ENCODE measurements around the gene AHI1. TPM values are rescaled to one million over a fixed set of nuclear protein-coding genes. Genes with fewer than 3 reads are reported as not detected.
A peak's percentile ranks its signal among the peaks of the same experiment; 100 is the strongest.
"Not testable (repeated sequence)": the region's sequence is repeated elsewhere in the genome, so short reads cannot be mapped to it uniquely, and the experiment has no call there.

Gene AHI1
- total and polyA plus RNA-seq, 2 donors (not counting 1 experiment from before 2014, with no cell fraction given), result 14.2 to 22.8 TPM

DNA sequence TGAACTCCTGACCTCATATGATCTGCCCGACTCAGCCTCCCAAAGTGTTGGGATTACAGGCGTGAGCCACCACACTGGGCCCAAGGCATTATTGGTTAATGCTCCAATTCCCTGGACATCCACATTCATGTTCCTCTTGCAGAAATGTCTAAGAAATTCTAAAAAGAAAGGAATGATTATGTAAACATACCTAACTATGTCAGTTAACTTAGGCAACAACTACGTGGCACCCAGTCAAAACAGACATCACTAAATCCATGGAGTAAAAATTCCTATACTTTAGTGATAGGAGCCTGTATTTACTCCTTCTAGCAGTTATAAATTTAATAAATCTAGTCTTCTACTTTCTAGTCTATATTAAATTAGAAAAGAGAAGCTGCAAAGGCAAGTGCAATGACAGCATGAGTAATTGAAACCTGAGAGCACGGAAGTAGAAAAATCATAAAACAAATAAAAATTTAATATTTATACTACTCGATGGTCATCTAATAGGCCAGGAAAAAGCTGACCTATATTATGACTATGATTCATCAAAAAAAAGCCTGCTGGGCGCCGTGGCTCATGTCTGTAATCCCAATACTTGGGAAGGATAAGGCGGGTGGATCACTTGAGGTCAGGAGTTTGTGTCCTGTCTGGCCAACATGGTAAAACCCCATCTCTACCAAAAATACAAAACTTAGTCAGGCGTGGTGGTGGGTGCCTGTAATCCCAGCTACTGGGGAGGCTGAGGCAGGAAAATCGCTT is 4.2 kb downstream of the AHI1 start:
- Histone ChIP-seq H3K27ac (ENCODE audit: insufficient read depth, low read length) (no peak overlapping the region), H3K4me2 (ENCODE audit: extremely low read depth, insufficient read depth, low read length) (no peak overlapping the region)
- TF ChIP-seq, protein P1, sequence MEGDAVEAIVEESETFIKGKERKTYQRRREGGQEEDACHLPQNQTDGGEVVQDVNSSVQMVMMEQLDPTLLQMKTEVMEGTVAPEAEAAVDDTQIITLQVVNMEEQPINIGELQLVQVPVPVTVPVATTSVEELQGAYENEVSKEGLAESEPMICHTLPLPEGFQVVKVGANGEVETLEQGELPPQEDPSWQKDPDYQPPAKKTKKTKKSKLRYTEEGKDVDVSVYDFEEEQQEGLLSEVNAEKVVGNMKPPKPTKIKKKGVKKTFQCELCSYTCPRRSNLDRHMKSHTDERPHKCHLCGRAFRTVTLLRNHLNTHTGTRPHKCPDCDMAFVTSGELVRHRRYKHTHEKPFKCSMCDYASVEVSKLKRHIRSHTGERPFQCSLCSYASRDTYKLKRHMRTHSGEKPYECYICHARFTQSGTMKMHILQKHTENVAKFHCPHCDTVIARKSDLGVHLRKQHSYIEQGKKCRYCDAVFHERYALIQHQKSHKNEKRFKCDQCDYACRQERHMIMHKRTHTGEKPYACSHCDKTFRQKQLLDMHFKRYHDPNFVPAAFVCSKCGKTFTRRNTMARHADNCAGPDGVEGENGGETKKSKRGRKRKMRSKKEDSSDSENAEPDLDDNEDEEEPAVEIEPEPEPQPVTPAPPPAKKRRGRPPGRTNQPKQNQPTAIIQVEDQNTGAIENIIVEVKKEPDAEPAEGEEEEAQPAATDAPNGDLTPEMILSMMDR (conservative IDR thresholded peaks at IDR 0.05 in 1 of 2, IDR thresholded peaks at IDR 0.05 in 1 of 2; ENCODE audit: low read depth in 1 of 2, low read length in 2 of 2), result no peak
- TF ChIP-seq EZH2 (IDR thresholded peaks at IDR 0.05; ENCODE audit: low read length, missing control alignments), result no peak

DNA sequence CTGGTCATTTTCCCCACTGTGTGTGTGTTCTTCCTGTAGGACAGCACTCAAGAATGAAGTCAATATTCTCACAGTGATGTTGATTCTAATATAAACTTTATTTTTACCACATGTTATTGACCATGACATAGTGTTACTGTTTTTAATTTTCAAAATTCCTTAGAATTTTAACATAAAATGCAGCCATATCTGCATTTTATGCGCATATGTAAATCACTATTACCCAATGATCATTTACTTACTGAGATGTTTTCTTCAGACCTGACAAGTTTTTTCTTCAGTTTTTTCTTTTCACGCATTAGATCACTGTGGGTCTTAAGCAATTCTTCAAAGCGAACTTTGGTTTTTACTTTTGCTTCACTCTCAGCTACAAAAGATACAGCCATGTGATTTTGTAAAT is 7.2 kb downstream of the AHI1 start:
- Histone ChIP-seq H3K9me3 (ENCODE audit: control insufficient read depth, insufficient read depth, low read depth, low read length) (no peaks in the 10 kb centered on the region), H3K79me2 (ENCODE audit: control insufficient read depth, insufficient read depth, low read length) (peaks cover 7% of the 10 kb centered on the region), H3K4me3 (replicated peaks in 1 of 4; ENCODE audit: control extremely low read depth in 1 of 4, insufficient read depth in 1 of 4, low read depth in 3 of 4, low read length in 4 of 4) (no peak overlapping the region), H3K4me1 (ENCODE audit: control insufficient read depth, extremely low read depth, insufficient read depth, low read length) (peaks cover 2% of the 10 kb centered on the region), H2AFZ (ENCODE audit: low read length) (no peak overlapping the region), H3K36me3 (ENCODE audit: control insufficient read depth, insufficient read depth, low read length) (peaks cover 4% of the 10 kb centered on the region), H3K27ac (ENCODE audit: insufficient read depth, low read length) (no peak overlapping the region), H4K20me1 (ENCODE audit: control insufficient read depth, extremely low read depth, insufficient read depth, low read length) (no peaks in the 10 kb centered on the region), H3K4me2 (ENCODE audit: extremely low read depth, insufficient read depth, low read length) (no peak overlapping the region), H3K27me3 (ENCODE audit: control insufficient read depth, insufficient read depth, low read length) (no peaks in the 10 kb centered on the region), H3K9ac (ENCODE audit: insufficient read depth, low read length) (no peak overlapping the region)
- DNase-seq (ENCODE audit: low read depth in 2 of 2), result no peak
- no peak for TF ChIP-seq EZH2 (IDR thresholded peaks at IDR 0.05; ENCODE audit: low read length, missing control alignments)
- TF ChIP-seq, protein P1 (conservative IDR thresholded peaks at IDR 0.05 in 1 of 2, IDR thresholded peaks at IDR 0.05 in 1 of 2; ENCODE audit: low read depth in 1 of 2, low read length in 2 of 2), result no peak

More for the DNA sequence above, 4.2 kb downstream of the AHI1 start:
- Histone ChIP-seq H3K27me3 (ENCODE audit: control insufficient read depth, insufficient read depth, low read length) (no peaks in the 10 kb centered on the region), H3K36me3 (ENCODE audit: control insufficient read depth, insufficient read depth, low read length) (peaks cover 4% of the 10 kb centered on the region), H3K9me3 (ENCODE audit: control insufficient read depth, insufficient read depth, low read depth, low read length) (no peaks in the 10 kb centered on the region), H3K79me2 (ENCODE audit: control insufficient read depth, insufficient read depth, low read length) (peaks cover 20% of the 10 kb centered on the region), H3K4me3 (replicated peaks in 1 of 4; ENCODE audit: control extremely low read depth in 1 of 4, insufficient read depth in 1 of 4, low read depth in 3 of 4, low read length in 4 of 4) (no peak overlapping the region), H3K4me1 (ENCODE audit: control insufficient read depth, extremely low read depth, insufficient read depth, low read length) (no peaks in the 10 kb centered on the region), H3K9ac (ENCODE audit: insufficient read depth, low read length) (no peak overlapping the region), H4K20me1 (ENCODE audit: control insufficient read depth, extremely low read depth, insufficient read depth, low read length) (no peaks in the 10 kb centered on the region), H2AFZ (ENCODE audit: low read length) (no peak overlapping the region)
- peak in 1 of 2 donors; percentile 39 for DNase-seq (ENCODE audit: low read depth in 2 of 2)

DNA sequence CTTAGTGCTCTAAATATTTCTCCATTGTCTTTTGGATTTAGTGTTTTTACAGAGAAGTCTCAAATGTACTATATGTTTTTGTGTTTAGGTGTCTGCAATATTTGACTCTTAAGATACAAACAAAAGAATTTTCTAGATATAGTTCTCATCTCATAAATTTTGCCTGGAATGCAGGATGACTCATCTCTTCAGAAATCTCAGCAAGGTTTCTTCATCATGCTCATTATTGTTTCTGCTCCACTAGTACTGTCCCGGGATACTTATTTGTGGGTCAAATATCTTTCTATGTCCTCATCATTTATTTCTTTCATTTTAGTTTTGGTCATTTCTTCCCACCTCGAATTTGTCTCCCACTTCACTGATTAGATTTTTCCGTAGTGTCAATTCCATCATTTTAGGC is 9.5 kb downstream of the AHI1 start:
- Histone ChIP-seq H3K27me3 (ENCODE audit: control insufficient read depth, insufficient read depth, low read length) (no peaks in the 10 kb centered on the region), H3K9ac (ENCODE audit: insufficient read depth, low read length) (no peak overlapping the region), H3K4me1 (ENCODE audit: control insufficient read depth, extremely low read depth, insufficient read depth, low read length) (peaks cover 2% of the 10 kb centered on the region), H3K4me3 (replicated peaks in 1 of 4; ENCODE audit: control extremely low read depth in 1 of 4, insufficient read depth in 1 of 4, low read depth in 3 of 4, low read length in 4 of 4) (no peak overlapping the region), H3K79me2 (ENCODE audit: control insufficient read depth, insufficient read depth, low read length) (no peaks in the 10 kb centered on the region), H4K20me1 (ENCODE audit: control insufficient read depth, extremely low read depth, insufficient read depth, low read length) (no peaks in the 10 kb centered on the region), H3K36me3 (ENCODE audit: control insufficient read depth, insufficient read depth, low read length) (peaks cover 2% of the 10 kb centered on the region), H2AFZ (ENCODE audit: low read length) (no peak overlapping the region), H3K27ac (ENCODE audit: insufficient read depth, low read length) (no peak overlapping the region), H3K9me3 (ENCODE audit: control insufficient read depth, insufficient read depth, low read depth, low read length) (no peaks in the 10 kb centered on the region), H3K4me2 (ENCODE audit: extremely low read depth, insufficient read depth, low read length) (no peak overlapping the region)
- no peak for TF ChIP-seq EZH2 (IDR thresholded peaks at IDR 0.05; ENCODE audit: low read length, missing control alignments)
- TF ChIP-seq, protein P1 (conservative IDR thresholded peaks at IDR 0.05 in 1 of 2, IDR thresholded peaks at IDR 0.05 in 1 of 2; ENCODE audit: low read depth in 1 of 2, low read length in 2 of 2), result no peak
- DNase-seq (ENCODE audit: low read depth in 2 of 2), result peak; percentile 60 to 77

DNA sequence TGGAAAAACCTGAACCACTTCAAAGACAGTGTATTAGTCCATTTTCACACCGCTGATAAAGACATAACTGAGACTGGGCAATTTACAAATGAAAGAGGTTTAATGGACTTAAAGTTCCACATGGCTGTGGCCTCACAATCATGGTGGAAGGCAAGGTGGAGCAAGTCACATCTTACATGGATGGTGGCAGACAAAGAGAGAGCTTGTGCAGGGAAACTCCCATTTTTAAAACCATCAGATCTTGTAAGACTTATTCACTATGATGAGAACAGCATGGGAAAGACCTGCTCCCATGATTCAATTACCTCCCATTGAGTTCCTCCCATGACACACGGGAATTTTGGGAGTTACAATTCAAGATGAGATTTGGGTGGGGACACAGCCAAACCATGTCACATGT is 13.6 kb downstream of the AHI1 start:
- H3K36me3 ChIP-seq (ENCODE audit: control insufficient read depth, insufficient read depth, low read length); H2AFZ ChIP-seq (ENCODE audit: low read length); H3K4me3 ChIP-seq (replicated peaks in 1 of 4; ENCODE audit: control extremely low read depth in 1 of 4, insufficient read depth in 1 of 4, low read depth in 3 of 4, low read length in 4 of 4); DNase-seq (ENCODE audit: low read depth in 2 of 2); H3K79me2 ChIP-seq (ENCODE audit: control insufficient read depth, insufficient read depth, low read length); H3K9me3 ChIP-seq (ENCODE audit: control insufficient read depth, insufficient read depth, low read depth, low read length); H3K4me1 ChIP-seq (ENCODE audit: control insufficient read depth, extremely low read depth, insufficient read depth, low read length); H3K27me3 ChIP-seq (ENCODE audit: control insufficient read depth, insufficient read depth, low read length); H3K9ac ChIP-seq (ENCODE audit: insufficient read depth, low read length); H4K20me1 ChIP-seq (ENCODE audit: control insufficient read depth, extremely low read depth, insufficient read depth, low read length); H3K4me2 ChIP-seq (ENCODE audit: extremely low read depth, insufficient read depth, low read length); H3K27ac ChIP-seq (ENCODE audit: insufficient read depth, low read length): not testable (repeated sequence)
